ENCODE results near the gene FBXL19.

DNA sequence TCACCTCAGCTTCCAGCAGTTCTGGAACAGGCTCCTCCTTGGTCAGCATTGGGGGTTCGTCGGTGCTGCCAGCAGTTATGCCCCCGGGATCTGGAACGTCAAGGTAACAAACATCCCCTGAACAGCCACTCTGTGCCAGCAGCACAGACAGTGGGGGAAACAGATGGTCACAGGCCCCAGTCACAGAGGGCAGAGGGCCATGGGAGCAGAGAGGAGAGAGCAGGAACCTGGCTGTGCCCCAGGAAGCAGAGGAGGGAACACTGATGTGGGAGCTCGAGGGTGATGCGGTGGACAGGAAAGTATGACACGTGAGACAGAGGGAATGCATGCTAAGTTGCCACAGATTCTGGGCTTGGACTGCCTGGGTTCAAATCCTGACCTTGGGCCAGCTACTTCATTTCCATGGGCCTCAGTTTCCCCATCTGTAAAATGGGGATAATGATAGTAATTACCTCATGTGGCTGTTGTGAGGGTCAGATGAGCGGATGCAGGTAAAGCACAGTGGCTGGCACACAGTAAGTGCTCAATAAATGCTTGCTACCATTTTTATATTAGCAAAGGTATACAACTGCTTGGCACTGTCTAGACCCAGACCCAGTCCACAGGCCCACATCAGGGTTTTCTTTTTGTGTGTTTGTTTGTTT, 34.4 kb upstream of the FBXL19 start:
- TF ChIP-seq, protein P1, sequence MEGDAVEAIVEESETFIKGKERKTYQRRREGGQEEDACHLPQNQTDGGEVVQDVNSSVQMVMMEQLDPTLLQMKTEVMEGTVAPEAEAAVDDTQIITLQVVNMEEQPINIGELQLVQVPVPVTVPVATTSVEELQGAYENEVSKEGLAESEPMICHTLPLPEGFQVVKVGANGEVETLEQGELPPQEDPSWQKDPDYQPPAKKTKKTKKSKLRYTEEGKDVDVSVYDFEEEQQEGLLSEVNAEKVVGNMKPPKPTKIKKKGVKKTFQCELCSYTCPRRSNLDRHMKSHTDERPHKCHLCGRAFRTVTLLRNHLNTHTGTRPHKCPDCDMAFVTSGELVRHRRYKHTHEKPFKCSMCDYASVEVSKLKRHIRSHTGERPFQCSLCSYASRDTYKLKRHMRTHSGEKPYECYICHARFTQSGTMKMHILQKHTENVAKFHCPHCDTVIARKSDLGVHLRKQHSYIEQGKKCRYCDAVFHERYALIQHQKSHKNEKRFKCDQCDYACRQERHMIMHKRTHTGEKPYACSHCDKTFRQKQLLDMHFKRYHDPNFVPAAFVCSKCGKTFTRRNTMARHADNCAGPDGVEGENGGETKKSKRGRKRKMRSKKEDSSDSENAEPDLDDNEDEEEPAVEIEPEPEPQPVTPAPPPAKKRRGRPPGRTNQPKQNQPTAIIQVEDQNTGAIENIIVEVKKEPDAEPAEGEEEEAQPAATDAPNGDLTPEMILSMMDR (IDR thresholded peaks at IDR 0.05; ENCODE audit: low read depth, low read length), result no peak
- TF ChIP-seq POLR2A (IDR thresholded peaks at IDR 0.05; ENCODE audit: extremely low read depth, insufficient read length), result no peak
- TF ChIP-seq, protein P2, sequence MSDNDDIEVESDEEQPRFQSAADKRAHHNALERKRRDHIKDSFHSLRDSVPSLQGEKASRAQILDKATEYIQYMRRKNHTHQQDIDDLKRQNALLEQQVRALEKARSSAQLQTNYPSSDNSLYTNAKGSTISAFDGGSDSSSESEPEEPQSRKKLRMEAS (IDR thresholded peaks at IDR 0.05; ENCODE audit: low read depth, low read length), result no peak

All from NB4 (cell line).